ENCODE data around the gene RNF166.

DNA sequence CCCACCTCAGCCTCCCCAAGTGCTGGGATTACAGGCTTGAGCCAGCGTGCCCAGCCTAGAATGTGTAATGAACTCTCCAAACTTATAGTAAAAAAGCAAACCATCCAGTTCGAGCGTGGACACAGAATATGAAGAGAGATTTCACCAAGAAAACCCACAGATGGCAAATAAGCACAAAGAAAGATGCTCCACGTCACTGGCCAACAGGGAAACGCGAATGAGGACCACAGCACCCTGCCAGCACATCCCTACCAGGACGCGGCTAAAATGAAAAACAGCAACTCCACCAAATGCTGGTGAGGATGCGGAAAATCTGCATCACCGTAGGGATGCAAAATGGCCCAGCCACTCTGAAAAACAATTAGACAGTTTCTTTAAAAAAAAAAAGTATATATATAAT, 44.7 kb downstream of the RNF166 start:
- TF ChIP-seq CTCF (conservative IDR thresholded peaks at IDR 0.05 in 1 of 2, IDR thresholded peaks at IDR 0.05 in 1 of 2; ENCODE audit: low read depth in 1 of 2, low read length in 2 of 2) (no peak), EZH2 (IDR thresholded peaks at IDR 0.05; ENCODE audit: low read length, missing control alignments) (no peak)
